ENCODE results near the gene DTNB.

DTNB gene

GRCh38 chr2:25557179-25558036 is 116.0 kb downstream of the DTNB start:
- no peak for TF ChIP-seq POLR2AphosphoS5 (IDR thresholded peaks at IDR 0.05; ENCODE audit: low read depth, low read length)
- no peak for TF ChIP-seq REST (IDR thresholded peaks at IDR 0.05; ENCODE audit: insufficient read depth in 1 of 2, low read depth in 2 of 2, low read length in 2 of 2)

- TF ChIP-seq POLR2AphosphoS5 (IDR thresholded peaks at IDR 0.05; ENCODE audit: low read depth, low read length) = no peak
- no peak for TF ChIP-seq REST (IDR thresholded peaks at IDR 0.05; ENCODE audit: insufficient read depth in 1 of 2, low read depth in 2 of 2, low read length in 2 of 2)
Measured at GRCh38 chr2:25552318-25552717, 121.1 kb downstream of the DTNB start.

- TF ChIP-seq POLR2AphosphoS5 (IDR thresholded peaks at IDR 0.05; ENCODE audit: low read depth, low read length) (no peak), REST (IDR thresholded peaks at IDR 0.05; ENCODE audit: insufficient read depth in 1 of 2, low read depth in 2 of 2, low read length in 2 of 2) (no peak), SIN3A (IDR thresholded peaks at IDR 0.05; ENCODE audit: borderline replicate concordance, insufficient read depth, low read length) (no peak), FOXP2 (optimal IDR thresholded peaks at IDR 0.05; ENCODE audit: borderline replicate concordance, extremely low read depth, extremely low read length, insufficient read depth) (no peak), TAF1 (IDR thresholded peaks at IDR 0.05; ENCODE audit: borderline replicate concordance, insufficient read depth, low read length) (no peak)
Measured at GRCh38 chr2:25551316-25551715, 122.1 kb downstream of the DTNB start.

- no peak for TF ChIP-seq REST (IDR thresholded peaks at IDR 0.05; ENCODE audit: insufficient read depth in 1 of 2, low read depth in 2 of 2, low read length in 2 of 2)
- no peak for TF ChIP-seq FOXP2 (optimal IDR thresholded peaks at IDR 0.05; ENCODE audit: borderline replicate concordance, extremely low read depth, extremely low read length, insufficient read depth)
- no peak for TF ChIP-seq POLR2AphosphoS5 (IDR thresholded peaks at IDR 0.05; ENCODE audit: low read depth, low read length)
- TF ChIP-seq TAF1 (IDR thresholded peaks at IDR 0.05; ENCODE audit: borderline replicate concordance, insufficient read depth, low read length) = no peak
- TF ChIP-seq SIN3A (IDR thresholded peaks at IDR 0.05; ENCODE audit: borderline replicate concordance, insufficient read depth, low read length) = no peak
Measured at GRCh38 chr2:25548601-25549000, 124.8 kb downstream of the DTNB start.

- TF ChIP-seq TAF1 (IDR thresholded peaks at IDR 0.05; ENCODE audit: borderline replicate concordance, insufficient read depth, low read length) = no peak
- TF ChIP-seq FOXP2 (optimal IDR thresholded peaks at IDR 0.05; ENCODE audit: borderline replicate concordance, extremely low read depth, extremely low read length, insufficient read depth) = no peak
- TF ChIP-seq POLR2AphosphoS5 (IDR thresholded peaks at IDR 0.05; ENCODE audit: low read depth, low read length) = no peak
- TF ChIP-seq REST (IDR thresholded peaks at IDR 0.05; ENCODE audit: insufficient read depth in 1 of 2, low read depth in 2 of 2, low read length in 2 of 2) = no peak
- TF ChIP-seq SIN3A (IDR thresholded peaks at IDR 0.05; ENCODE audit: borderline replicate concordance, insufficient read depth, low read length) = no peak
Measured at GRCh38 chr2:25546852-25547251, 126.5 kb downstream of the DTNB start.

Measured in PFSK-1 (cell line).